Parathyroid adenoma (tissue), 2 donors: Measurements from ENCODE around the gene KIAA0319L.

Experiments used
- H2AFZ ChIP-seq: fragments of 300-600 bp; sonication (generic); one replicate; pipeline ENCODE4 v1.7.0; 2017; ENCODE audit warnings: antibody characterized with exemption, mild to moderate bottlenecking
- H3K27ac ChIP-seq: fragments of 300-600 bp; sonication (generic); one replicate; pipeline ENCODE4 v1.7.0; 2017
- H3K27me3 ChIP-seq: fragments of 300-600 bp; sonication (generic); one replicate; pipeline ENCODE4 v1.7.0; 2017; ENCODE audit warnings: low read length; ENCODE audit not compliant: control insufficient read depth, insufficient read depth
- H3K36me3 ChIP-seq: fragments of 300-600 bp; sonication (generic); one replicate; pipeline ENCODE4 v1.7.0; 2017; ENCODE audit warnings: low read length; ENCODE audit not compliant: control insufficient read depth, insufficient read depth
- H3K4me1 ChIP-seq: fragments of 300-600 bp; sonication (generic); one replicate; pipeline ENCODE4 v1.7.0; 2017; ENCODE audit warnings: control low read depth
- H3K4me2 ChIP-seq: fragments of 300-600 bp; sonication (generic); one replicate; pipeline ENCODE4 v1.7.0; 2017; ENCODE audit warnings: low read length
- H3K4me3 ChIP-seq: fragments of 300-600 bp; sonication (generic); one replicate; pipeline ENCODE4 v1.7.0; 2017; ENCODE audit warnings: low read depth, low read length
- H3K79me2 ChIP-seq: fragments of 300-600 bp; sonication (generic); one replicate; pipeline ENCODE4 v1.7.0; 2017; ENCODE audit warnings: control low read depth
- H3K9ac ChIP-seq: fragments of 300-600 bp; sonication (generic); one replicate; pipeline ENCODE4 v1.7.0; 2017; ENCODE audit warnings: mild to moderate bottlenecking
- H3K9me3 ChIP-seq: fragments of 300-600 bp; sonication (generic); one replicate; pipeline ENCODE4 v1.7.0; 2017; ENCODE audit warnings: low read length; ENCODE audit not compliant: control insufficient read depth
- CTCF ChIP-seq: fragments of 300-600 bp; sonication (generic); IDR thresholded peaks from one replicate; pipeline ENCODE4 v1.7.0; 2017; ENCODE audit warnings: antibody characterized with exemption, mild to moderate bottlenecking
- donor health status: primary hyperparathyroidism.

Gene KIAA0319L

GRCh38 chr1:35600593-35600992 is 43.4 kb upstream of the KIAA0319L start:
- Histone ChIP-seq H3K27me3 (no peaks in the 10 kb centered on the region), H2AFZ (no peak overlapping the region), H3K9ac (no peak overlapping the region), H3K36me3 (no peaks in the 10 kb centered on the region), H3K4me1 (no peaks in the 10 kb centered on the region), H3K9me3 (no peaks in the 10 kb centered on the region), H3K27ac (no peak overlapping the region), H3K79me2 (no peaks in the 10 kb centered on the region), H3K4me3 (no peak overlapping the region), H3K4me2 (no peak overlapping the region)
- no peak for TF ChIP-seq CTCF

- no peaks in the 10 kb centered on the region for H3K36me3 ChIP-seq
- H3K27ac ChIP-seq = no peak overlapping the region
- no peak overlapping the region for H2AFZ ChIP-seq
- H3K4me1 ChIP-seq = no peaks in the 10 kb centered on the region
- no peak overlapping the region for H3K4me2 ChIP-seq
- no peaks in the 10 kb centered on the region for H3K79me2 ChIP-seq
- no peaks in the 10 kb centered on the region for H3K27me3 ChIP-seq
- H3K9ac ChIP-seq = no peak overlapping the region
- no peaks in the 10 kb centered on the region for H3K9me3 ChIP-seq
- no peak overlapping the region for H3K4me3 ChIP-seq
- no peak for TF ChIP-seq CTCF
Observed at GRCh38 chr1:35599411-35599810, 42.2 kb upstream of the KIAA0319L start.

- H3K79me2 ChIP-seq = no peaks in the 10 kb centered on the region
- H3K27me3 ChIP-seq = no peaks in the 10 kb centered on the region
Observed at GRCh38 chr1:35598895-35599294, 41.7 kb upstream of the KIAA0319L start.

GRCh38 chr1:35597870-35598269 is 40.7 kb upstream of the KIAA0319L start:
- H3K27me3 ChIP-seq = no peaks in the 10 kb centered on the region
- H3K4me3 ChIP-seq = no peak overlapping the region
- H3K27ac ChIP-seq = no peak overlapping the region

More at GRCh38 chr1:35598895-35599294, 41.7 kb upstream of the KIAA0319L start:
- Histone ChIP-seq H2AFZ (no peak overlapping the region), H3K36me3 (no peaks in the 10 kb centered on the region), H3K9ac (no peak overlapping the region), H3K4me1 (no peaks in the 10 kb centered on the region), H3K9me3 (no peaks in the 10 kb centered on the region), H3K4me2 (no peak overlapping the region), H3K27ac (no peak overlapping the region), H3K4me3 (no peak overlapping the region)
- no peak for TF ChIP-seq CTCF

More at GRCh38 chr1:35597870-35598269, 40.7 kb upstream of the KIAA0319L start:
- no peaks in the 10 kb centered on the region for H3K9me3 ChIP-seq
- no peak overlapping the region for H3K4me2 ChIP-seq
- H3K4me1 ChIP-seq = no peaks in the 10 kb centered on the region
- H2AFZ ChIP-seq = no peak overlapping the region
- H3K9ac ChIP-seq = no peak overlapping the region
- H3K36me3 ChIP-seq = no peaks in the 10 kb centered on the region
- H3K79me2 ChIP-seq = no peaks in the 10 kb centered on the region
- no peak for TF ChIP-seq CTCF
